Panc1 (cell line): ENCODE results near the gene ZDHHC11.

Experiments used
- CTCF ChIP-seq: fragments of 450-650 bp; IDR thresholded peaks from 2 replicates; pipeline ENCODE4 v1.5.1; 2017; ENCODE audit warnings: mild to moderate bottlenecking
- POLR2AphosphoS5 ChIP-seq: IDR thresholded peaks from 2 replicates; pipeline ENCODE4 v1.6.1; 2012; ENCODE audit warnings: mild to moderate bottlenecking, low read depth, low read length, moderate library complexity
- REST ChIP-seq, 2 experiments: IDR thresholded peaks; 2 replicates each; pipeline ENCODE4 v1.6.1; 2011 to 2012; ENCODE audit warnings: low read depth in 2 of 2, control low read depth in 1 of 2, low read length in 1 of 2, mild to moderate bottlenecking in 1 of 2, moderate library complexity in 1 of 2; ENCODE audit not compliant: insufficient read depth in 1 of 2
- TCF7L2 ChIP-seq: IDR thresholded peaks from 2 replicates; pipeline ENCODE4 v1.6.1; 2011; ENCODE audit warnings: mild to moderate bottlenecking, low read depth, low read length, inconsistent platforms

- TF ChIP-seq CTCF (no peak), POLR2AphosphoS5 (no peak), REST (IDR thresholded peaks at IDR 0.05; ENCODE audit: insufficient read depth in 1 of 2, low read depth in 2 of 2, low read length in 1 of 2) (no peak), TCF7L2 (no peak)
Observed at GRCh38 chr5:759111-759751, 91.6 kb downstream of the ZDHHC11 start.
